NCI-H2081 treated with DMSO at 0.1 percent for 48 hours (cell line): ENCODE results near the gene DOCK3.
"Not testable (repeated sequence)": the region's sequence is repeated elsewhere in the genome, so short reads cannot be mapped to it uniquely, and the experiment has no call there.

Source experiments
- DNase-seq: peaks from one replicate; lab custom pipeline; 2025; lab: John Stamatoyannopoulos, UW

DOCK3 gene

GRCh38 chr3:51242939-51243338 is 568.2 kb downstream of the DOCK3 start:
- no peak for DNase-seq

GRCh38 chr3:51243924-51244323 is 569.2 kb downstream of the DOCK3 start:
- DNase-seq: no peak

- no peak for DNase-seq
Observed at GRCh38 chr3:51245867-51246266, 571.1 kb downstream of the DOCK3 start.

GRCh38 chr3:51257870-51258269 is 583.1 kb downstream of the DOCK3 start:
- no peak for DNase-seq

- not testable (repeated sequence) for DNase-seq
Observed at GRCh38 chr3:51264166-51264565, 589.4 kb downstream of the DOCK3 start.

GRCh38 chr3:51268132-51268531 is 593.4 kb downstream of the DOCK3 start:
- DNase-seq: no peak

- DNase-seq: no peak
Observed at GRCh38 chr3:51269466-51269865, 594.7 kb downstream of the DOCK3 start.

- DNase-seq: no peak
Observed at GRCh38 chr3:51270559-51270958, 595.8 kb downstream of the DOCK3 start.

GRCh38 chr3:51271172-51271571 is 596.4 kb downstream of the DOCK3 start:
- no peak for DNase-seq

GRCh38 chr3:51274052-51274451 is 599.3 kb downstream of the DOCK3 start:
- no peak for DNase-seq

GRCh38 chr3:51275111-51275805 is 600.5 kb downstream of the DOCK3 start:
- no peak for DNase-seq

- DNase-seq: no peak
Observed at GRCh38 chr3:51276046-51276445, 601.3 kb downstream of the DOCK3 start.

GRCh38 chr3:51279448-51279847 is 604.7 kb downstream of the DOCK3 start:
- no peak for DNase-seq

- no peak for DNase-seq
Observed at GRCh38 chr3:51280176-51280575, 605.4 kb downstream of the DOCK3 start.

- DNase-seq: no peak
Observed at GRCh38 chr3:51282931-51283330, 608.2 kb downstream of the DOCK3 start.

- DNase-seq: no peak
Observed at GRCh38 chr3:51283421-51283820, 608.7 kb downstream of the DOCK3 start.

GRCh38 chr3:51295625-51296024 is 620.9 kb downstream of the DOCK3 start:
- no peak for DNase-seq

- no peak for DNase-seq
Observed at GRCh38 chr3:51297333-51297732, 622.6 kb downstream of the DOCK3 start.

GRCh38 chr3:51304230-51304629 is 629.5 kb downstream of the DOCK3 start:
- DNase-seq: no peak

GRCh38 chr3:51306093-51306492 is 631.4 kb downstream of the DOCK3 start:
- DNase-seq: no peak

- no peak for DNase-seq
Observed at GRCh38 chr3:51307458-51307857, 632.7 kb downstream of the DOCK3 start.

- DNase-seq: not testable (repeated sequence)
Observed at GRCh38 chr3:51307945-51308607, 633.3 kb downstream of the DOCK3 start.

GRCh38 chr3:51311055-51311454 is 636.3 kb downstream of the DOCK3 start:
- no peak for DNase-seq

- no peak for DNase-seq
Observed at GRCh38 chr3:51328206-51328605, 653.5 kb downstream of the DOCK3 start.
